H54 (cell line): ENCODE data around the gene MRPL10.

ENCODE experiments used
- DNase-seq: peaks from one replicate; pipeline ENCODE4 v3.0.0; 2011; ENCODE audit warnings: low spot score, mixed read lengths; ENCODE audit not compliant: insufficient read length
- FAIRE-seq: peaks from 3 replicates; lab custom pipeline; 2011; peaks lifted over from hg19 to GRCh38; lab: Jason Lieb, UNC
- POLR2A ChIP-seq: IDR thresholded peaks from 2 replicates; pipeline ENCODE4 v1.6.1; 2011; ENCODE audit warnings: low read depth, mild to moderate bottlenecking, low read length

The MRPL10 gene

GRCh38 chr17:47831003-47831933 lies at the start of gene MRPL10, which contains the start of gene LRRC46:
MRPL10 (minus strand) TSS chr17:47831541; CDS start chr17:47831511, 30 bp downstream.
LRRC46 (plus strand) TSS chr17:47831670; CDS start chr17:47831990, 320 bp downstream.
- FAIRE-seq (peak; percentile 11), DNase-seq (peak; percentile 96)
- peak; percentile 93 for TF ChIP-seq POLR2A

GRCh38 chr17:47879776-47880454 lies 48.6 kb upstream of the MRPL10 start:
- DNase-seq (no peak), FAIRE-seq (no peak)
- TF ChIP-seq POLR2A, result no peak

GRCh38 chr17:47879028-47879585 lies 47.8 kb upstream of the MRPL10 start:
- no peak for DNase-seq
- FAIRE-seq, result no peak
- no peak for TF ChIP-seq POLR2A

- no peak for DNase-seq
- no peak for FAIRE-seq
- no peak for TF ChIP-seq POLR2A
These were observed 47.1 kb upstream of the MRPL10 start for GRCh38 chr17:47878203-47879027.

GRCh38 chr17:47877368-47878034 lies 46.2 kb upstream of the MRPL10 start:
- no peak for TF ChIP-seq POLR2A
- FAIRE-seq, result no peak
- DNase-seq, result no peak

GRCh38 chr17:47875011-47875985 lies 44.0 kb upstream of the MRPL10 start:
- TF ChIP-seq POLR2A, result no peak
- FAIRE-seq, result no peak
- no peak for DNase-seq

GRCh38 chr17:47873200-47874090 lies 42.1 kb upstream of the MRPL10 start:
- FAIRE-seq (no peak), DNase-seq (no peak)
- TF ChIP-seq POLR2A, result no peak

- FAIRE-seq, result no peak
- no peak for DNase-seq
- no peak for TF ChIP-seq POLR2A
These were observed 41.4 kb upstream of the MRPL10 start for GRCh38 chr17:47872651-47873161.

GRCh38 chr17:47872019-47872650 lies 40.8 kb upstream of the MRPL10 start:
- no peak for FAIRE-seq
- DNase-seq, result no peak
- TF ChIP-seq POLR2A, result no peak

GRCh38 chr17:47871048-47871447 lies 39.7 kb upstream of the MRPL10 start:
- no peak for TF ChIP-seq POLR2A
- FAIRE-seq (no peak), DNase-seq (no peak)

- FAIRE-seq (no peak), DNase-seq (no peak)
- no peak for TF ChIP-seq POLR2A
These were observed 38.7 kb upstream of the MRPL10 start for GRCh38 chr17:47870056-47870455.
